ENCODE results near the gene FNDC10.

Gene FNDC10

DNA sequence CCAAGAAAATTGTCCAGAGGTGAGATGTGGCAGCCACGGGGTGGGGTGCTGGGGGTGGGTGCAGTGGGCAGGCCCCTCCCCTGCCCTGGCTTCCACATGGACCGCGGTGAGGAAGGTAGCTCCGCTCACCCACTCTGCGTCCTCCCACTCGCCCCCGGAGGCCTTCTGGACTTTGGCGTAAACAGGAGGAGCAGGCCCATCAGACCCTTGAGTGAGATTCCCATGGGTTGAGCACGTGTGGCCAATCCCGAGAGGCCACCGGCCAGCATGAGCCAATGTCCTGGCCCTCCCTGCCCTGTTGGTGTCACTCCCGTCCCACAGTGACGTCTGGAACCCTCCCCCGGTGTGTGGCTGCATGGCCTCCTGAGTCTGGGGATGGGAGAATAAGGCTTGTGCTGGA, 51.3 kb downstream of the FNDC10 start:
- DNase-seq (ENCODE audit: low read depth, low spot score), result no peak
